T-helper 1 cell (primary cell): Measurements from ENCODE around the gene TMEM266.

ENCODE experiments used
- DNase-seq, 5 donors: peaks; one replicate each; pipeline ENCODE4 v3.0.0-alpha.2; 2012 to 2020

The TMEM266 gene

GRCh38 chr15:76189106-76189505, 129.3 kb downstream of the TMEM266 start:
- no peak for DNase-seq

GRCh38 chr15:76190070-76190564, 130.3 kb downstream of the TMEM266 start:
- no peak for DNase-seq

- DNase-seq, result peak in 4 of 5 donors; percentile 40 to 76 (median 48)
Observed at GRCh38 chr15:76190751-76191538, 131.2 kb downstream of the TMEM266 start.

- no peak for DNase-seq
Observed at GRCh38 chr15:76191539-76192244, 131.9 kb downstream of the TMEM266 start.

- no peak for DNase-seq
Observed at GRCh38 chr15:76192715-76193114, 132.9 kb downstream of the TMEM266 start.

GRCh38 chr15:76193934-76194333, 134.1 kb downstream of the TMEM266 start:
- DNase-seq, result no peak

GRCh38 chr15:76195506-76196268, 135.9 kb downstream of the TMEM266 start:
- no peak for DNase-seq

GRCh38 chr15:76196269-76197231, 136.8 kb downstream of the TMEM266 start:
- DNase-seq, result peak in 1 of 5 donors; percentile 18

GRCh38 chr15:76197703-76198455, 138.1 kb downstream of the TMEM266 start:
- DNase-seq, result peak in 1 of 5 donors; percentile 9

GRCh38 chr15:76198456-76199105, 138.8 kb downstream of the TMEM266 start:
- DNase-seq, result no peak

GRCh38 chr15:76199106-76200082, 139.6 kb downstream of the TMEM266 start:
- no peak for DNase-seq

- DNase-seq, result no peak
Observed at GRCh38 chr15:76200083-76200465, 140.3 kb downstream of the TMEM266 start.

- DNase-seq, result no peak
Observed at GRCh38 chr15:76200641-76201105, 140.9 kb downstream of the TMEM266 start.

- no peak for DNase-seq
Observed at GRCh38 chr15:76201536-76202255, 141.9 kb downstream of the TMEM266 start.

GRCh38 chr15:76203346-76204108, 143.7 kb downstream of the TMEM266 start:
- DNase-seq, result no peak

- DNase-seq, result no peak
Observed at GRCh38 chr15:76204109-76204845, 144.5 kb downstream of the TMEM266 start.

GRCh38 chr15:76204916-76205460, 145.2 kb downstream of the TMEM266 start:
- no peak for DNase-seq
